Activated CD8-positive, alpha-beta T cell treated with anti-CD3 and anti-CD28 coated beads for 36 hours (primary cell): Measurements from ENCODE around the gene C11orf21. TPM values are rescaled to one million over a fixed set of nuclear protein-coding genes. Genes with fewer than 3 reads are reported as not detected.

Experiments used
- ATAC-seq: fragments of 200-7000 bp; cut with Tn5 transposase; one replicate; pipeline ENCODE4 v1.10.0; 2021; ENCODE audit warnings: mild to moderate bottlenecking, moderate library complexity
- CTCF ChIA-PET: fragments of 350-600 bp; sonication (Branson Sonifier 250); formaldehyde crosslinking; loops from one replicate; lab custom pipeline; 2021; ENCODE audit warnings: antibody characterized with exemption; lab: Charles Lee
- POLR2A ChIA-PET: fragments of 350-600 bp; sonication (Branson Sonifier 250); formaldehyde crosslinking; loops from one replicate; lab custom pipeline; 2021; ENCODE audit warnings: antibody characterized with exemption; lab: Charles Lee
- DNase-seq: peaks from one replicate; pipeline ENCODE4 v3.0.0-alpha.2; 2020
- H3K27ac Mint-ChIP-seq: one replicate; pipeline ENCODE4 v1.8.0; 2021; ENCODE audit warnings: mild to moderate bottlenecking, mixed read lengths
- H3K27me3 Mint-ChIP-seq: one replicate; pipeline ENCODE4 v1.8.0; 2021; ENCODE audit warnings: mixed read lengths
- H3K36me3 Mint-ChIP-seq: one replicate; pipeline ENCODE4 v1.8.0; 2021; ENCODE audit warnings: low read depth, mixed read lengths
- H3K4me1 Mint-ChIP-seq: one replicate; pipeline ENCODE4 v1.8.0; 2021; ENCODE audit warnings: low read depth, mixed read lengths
- H3K4me3 Mint-ChIP-seq: one replicate; pipeline ENCODE4 v1.8.0; 2021; ENCODE audit warnings: mild to moderate bottlenecking, moderate library complexity, mixed read lengths
- H3K9me3 Mint-ChIP-seq: one replicate; pipeline ENCODE4 v1.8.0; 2021; ENCODE audit warnings: mixed read lengths
- CTCF ChIP-seq: fragments of 200-600 bp; IDR thresholded peaks from one replicate; pipeline ENCODE4 v1.8.0; 2022; ENCODE audit warnings: antibody characterized with exemption, mild to moderate bottlenecking
- intact Hi-C: fragments of 100-400 bp; cut with micrococcal nuclease; formaldehyde crosslinking; loops from one replicate; pipeline ENCODE4 v1.10.0; 2022
- total RNA-seq, 2 experiments: library from RNA; stranded (reverse); gene quantifications; one replicate each; pipeline ENCODE4 v1.2.3, GENCODE V29; 2021

C11orf21 gene
- total RNA-seq, 2 experiments from 2014 or later: 2.1 to 2.2 TPM

- TF ChIP-seq CTCF: no peak
- Mint-ChIP-seq H3K27ac (no peak overlapping the region), H3K9me3 (no peaks in the 10 kb centered on the region), H3K36me3 (no peaks in the 10 kb centered on the region), H3K4me1 (peaks cover 13% of the 10 kb centered on the region), H3K4me3 (no peak overlapping the region), H3K27me3 (peaks cover 18% of the 10 kb centered on the region)
- ATAC-seq (no peak), DNase-seq (no peak)
- ChIA-PET POLR2A (no interaction called here), CTCF (no interaction called here)
- intact Hi-C loops: no loop called here
These were observed 29.3 kb downstream of the C11orf21 start for GRCh38 chr11:2272228-2272945.

DNA sequence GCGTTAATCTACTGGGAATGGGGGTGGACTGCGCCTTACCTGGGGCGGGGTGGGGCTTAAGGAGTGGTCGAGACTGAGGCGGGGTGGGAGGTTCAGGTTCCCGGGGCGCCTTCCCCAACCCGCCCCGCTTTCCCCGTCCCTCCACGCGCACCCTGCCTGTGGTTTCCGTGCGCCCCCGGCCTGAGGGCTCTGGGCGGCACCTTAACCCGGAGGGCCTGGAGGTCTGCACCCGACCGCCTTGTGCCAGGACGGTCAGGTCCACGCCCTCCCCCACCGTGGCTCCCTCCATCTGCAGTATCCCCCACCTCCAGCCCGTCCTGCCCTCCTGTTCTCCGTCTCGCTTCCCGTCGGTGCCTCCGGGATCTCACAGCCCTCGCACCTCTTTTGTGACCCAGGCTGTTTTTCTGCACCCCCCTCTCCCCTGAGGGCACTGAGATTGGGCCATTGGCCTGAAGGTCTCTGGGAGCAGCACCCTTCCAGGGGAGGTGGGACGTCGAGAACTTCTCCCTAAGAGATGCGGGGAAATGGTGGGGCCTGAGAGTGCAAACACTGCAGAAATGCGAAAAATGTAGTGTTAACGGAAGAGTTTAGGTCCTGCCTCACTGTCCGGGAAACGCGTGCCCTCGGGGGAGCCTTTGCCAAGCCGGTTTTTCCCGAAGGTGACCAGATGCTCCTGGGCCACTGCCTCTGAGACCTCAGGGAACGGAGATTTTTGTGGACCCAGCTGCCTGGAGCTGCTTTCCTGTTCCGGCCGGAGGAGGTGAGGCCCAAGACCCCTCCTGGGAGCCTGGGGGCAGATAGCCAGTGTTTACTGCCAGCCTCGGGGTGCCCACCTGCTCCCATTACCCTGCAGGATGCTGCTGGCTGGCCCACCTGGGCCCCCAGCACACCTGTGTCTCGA, 30.1 kb downstream of the C11orf21 start:
- DNase-seq (no peak), ATAC-seq (no peak)
- H3K4me1 Mint-ChIP-seq: peaks cover 16% of the 10 kb centered on the region
- H3K4me3 Mint-ChIP-seq: peak overlapping the region; percentile 28
- H3K9me3 Mint-ChIP-seq: no peaks in the 10 kb centered on the region
- H3K36me3 Mint-ChIP-seq: no peaks in the 10 kb centered on the region
- H3K27me3 Mint-ChIP-seq: peaks cover 18% of the 10 kb centered on the region
- H3K27ac Mint-ChIP-seq: no peak overlapping the region
- TF ChIP-seq CTCF: no peak
- ChIA-PET POLR2A (no interaction called here), CTCF (no interaction called here)
- intact Hi-C loops: no loop called here

GRCh38 chr11:2271077-2271326, 30.7 kb downstream of the C11orf21 start:
- TF ChIP-seq CTCF: no peak
- Mint-ChIP-seq H3K4me3 (no peak overlapping the region), H3K27me3 (peaks cover 18% of the 10 kb centered on the region), H3K27ac (no peak overlapping the region), H3K9me3 (no peaks in the 10 kb centered on the region), H3K4me1 (peaks cover 22% of the 10 kb centered on the region), H3K36me3 (no peaks in the 10 kb centered on the region)
- ChIA-PET CTCF (no interaction called here), POLR2A (no interaction called here)
- intact Hi-C loops: no loop called here
- DNase-seq (peak; percentile 48), ATAC-seq (peak; percentile 35)

GRCh38 chr11:2270322-2271076, 31.2 kb downstream of the C11orf21 start, which contains the start of gene ASCL2:
ASCL2 (minus strand) TSS chr11:2270588; CDS start chr11:2270332, 256 bp downstream.
- peaks cover 27% of the 10 kb centered on the region for H3K4me1 Mint-ChIP-seq
- H3K36me3 Mint-ChIP-seq: no peaks in the 10 kb centered on the region
- DNase-seq (peak; percentile 36), ATAC-seq (no peak)
- TF ChIP-seq CTCF: peak; percentile 21
- ChIA-PET CTCF (interaction anchor here (1.0 to 1.3 kb wide), 3 partner anchors 32 to 263 kb away, joined by 3 read pairs; no protein-coding TSS in a partner anchor), POLR2A (interaction anchor here (1.3 kb wide), 1 partner anchor 31 kb away, joined by 3 read pairs; the partner anchor contains the start of genes C11orf21 and TSPAN32)
- peak within 1 kb of the TSS; percentile 61 for H3K4me3 Mint-ChIP-seq
- H3K27ac Mint-ChIP-seq: no peak within 1 kb of the TSS
- no peaks in the 10 kb centered on the region for H3K9me3 Mint-ChIP-seq
- peaks cover 18% of the 10 kb centered on the region for H3K27me3 Mint-ChIP-seq
- intact Hi-C loops: no loop called here
